ENCODE measurements around the gene TOMM34. TPM values are rescaled to one million over a fixed set of nuclear protein-coding genes. Genes with fewer than 3 reads are reported as not detected.

The TOMM34 gene
- total and polyA plus RNA-seq, 2 of the 13 experiments (the other 11 are each of a cell fraction or from before 2014, with no cell fraction given): 36.2 to 52.0 TPM

GRCh38 chr20:44911264-44911921 is 48.8 kb downstream of the TOMM34 start (continued):
- TF ChIP-seq ZNF543 (CRISPR knock-in tag; IDR thresholded peaks at IDR 0.05): no peak
- peak; percentile 54 for TF ChIP-seq IKZF4 (CRISPR knock-in tag; IDR thresholded peaks at IDR 0.05; ENCODE audit: borderline replicate concordance, low read depth, not compliant biosample characterization)
- TF ChIP-seq, protein P1, sequence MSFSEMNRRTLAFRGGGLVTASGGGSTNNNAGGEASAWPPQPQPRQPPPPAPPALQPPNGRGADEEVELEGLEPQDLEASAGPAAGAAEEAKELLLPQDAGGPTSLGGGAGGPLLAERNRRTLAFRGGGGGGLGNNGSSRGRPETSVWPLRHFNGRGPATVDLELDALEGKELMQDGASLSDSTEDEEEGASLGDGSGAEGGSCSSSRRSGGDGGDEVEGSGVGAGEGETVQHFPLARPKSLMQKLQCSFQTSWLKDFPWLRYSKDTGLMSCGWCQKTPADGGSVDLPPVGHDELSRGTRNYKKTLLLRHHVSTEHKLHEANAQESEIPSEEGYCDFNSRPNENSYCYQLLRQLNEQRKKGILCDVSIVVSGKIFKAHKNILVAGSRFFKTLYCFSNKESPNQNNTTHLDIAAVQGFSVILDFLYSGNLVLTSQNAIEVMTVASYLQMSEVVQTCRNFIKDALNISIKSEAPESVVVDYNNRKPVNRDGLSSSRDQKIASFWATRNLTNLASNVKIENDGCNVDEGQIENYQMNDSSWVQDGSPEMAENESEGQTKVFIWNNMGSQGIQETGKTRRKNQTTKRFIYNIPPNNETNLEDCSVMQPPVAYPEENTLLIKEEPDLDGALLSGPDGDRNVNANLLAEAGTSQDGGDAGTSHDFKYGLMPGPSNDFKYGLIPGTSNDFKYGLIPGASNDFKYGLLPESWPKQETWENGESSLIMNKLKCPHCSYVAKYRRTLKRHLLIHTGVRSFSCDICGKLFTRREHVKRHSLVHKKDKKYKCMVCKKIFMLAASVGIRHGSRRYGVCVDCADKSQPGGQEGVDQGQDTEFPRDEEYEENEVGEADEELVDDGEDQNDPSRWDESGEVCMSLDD (CRISPR knock-in tag; IDR thresholded peaks at IDR 0.05; ENCODE audit: borderline replicate concordance): no peak
- TF ChIP-seq PAX8 (CRISPR knock-in tag; IDR thresholded peaks at IDR 0.05; ENCODE audit: borderline replicate concordance): no peak
- no peak for TF ChIP-seq ZNF224 (CRISPR knock-in tag; IDR thresholded peaks at IDR 0.05)
- TF ChIP-seq, protein P2, sequence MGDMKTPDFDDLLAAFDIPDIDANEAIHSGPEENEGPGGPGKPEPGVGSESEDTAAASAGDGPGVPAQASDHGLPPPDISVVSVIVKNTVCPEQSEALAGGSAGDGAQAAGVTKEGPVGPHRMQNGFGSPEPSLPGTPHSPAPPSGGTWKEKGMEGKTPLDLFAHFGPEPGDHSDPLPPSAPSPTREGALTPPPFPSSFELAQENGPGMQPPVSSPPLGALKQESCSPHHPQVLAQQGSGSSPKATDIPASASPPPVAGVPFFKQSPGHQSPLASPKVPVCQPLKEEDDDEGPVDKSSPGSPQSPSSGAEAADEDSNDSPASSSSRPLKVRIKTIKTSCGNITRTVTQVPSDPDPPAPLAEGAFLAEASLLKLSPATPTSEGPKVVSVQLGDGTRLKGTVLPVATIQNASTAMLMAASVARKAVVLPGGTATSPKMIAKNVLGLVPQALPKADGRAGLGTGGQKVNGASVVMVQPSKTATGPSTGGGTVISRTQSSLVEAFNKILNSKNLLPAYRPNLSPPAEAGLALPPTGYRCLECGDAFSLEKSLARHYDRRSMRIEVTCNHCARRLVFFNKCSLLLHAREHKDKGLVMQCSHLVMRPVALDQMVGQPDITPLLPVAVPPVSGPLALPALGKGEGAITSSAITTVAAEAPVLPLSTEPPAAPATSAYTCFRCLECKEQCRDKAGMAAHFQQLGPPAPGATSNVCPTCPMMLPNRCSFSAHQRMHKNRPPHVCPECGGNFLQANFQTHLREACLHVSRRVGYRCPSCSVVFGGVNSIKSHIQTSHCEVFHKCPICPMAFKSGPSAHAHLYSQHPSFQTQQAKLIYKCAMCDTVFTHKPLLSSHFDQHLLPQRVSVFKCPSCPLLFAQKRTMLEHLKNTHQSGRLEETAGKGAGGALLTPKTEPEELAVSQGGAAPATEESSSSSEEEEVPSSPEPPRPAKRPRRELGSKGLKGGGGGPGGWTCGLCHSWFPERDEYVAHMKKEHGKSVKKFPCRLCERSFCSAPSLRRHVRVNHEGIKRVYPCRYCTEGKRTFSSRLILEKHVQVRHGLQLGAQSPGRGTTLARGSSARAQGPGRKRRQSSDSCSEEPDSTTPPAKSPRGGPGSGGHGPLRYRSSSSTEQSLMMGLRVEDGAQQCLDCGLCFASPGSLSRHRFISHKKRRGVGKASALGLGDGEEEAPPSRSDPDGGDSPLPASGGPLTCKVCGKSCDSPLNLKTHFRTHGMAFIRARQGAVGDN (CRISPR knock-in tag; IDR thresholded peaks at IDR 0.05): peak; percentile 65
- TF ChIP-seq ZFP36L1 (CRISPR knock-in tag; IDR thresholded peaks at IDR 0.05): peak; percentile 55; the same call in 1 of the 2 replicates
- TF ChIP-seq ARNTL (CRISPR knock-in tag; IDR thresholded peaks at IDR 0.05): peak; percentile 71
- no peak; the same call in 1 of the 2 replicates for TF ChIP-seq ZNF7 (CRISPR knock-in tag; IDR thresholded peaks at IDR 0.05)
- peak; percentile 91 for TF ChIP-seq SALL2 (CRISPR knock-in tag; IDR thresholded peaks at IDR 0.05)
- peak; percentile 89 for TF ChIP-seq HDAC2 (CRISPR knock-in tag; IDR thresholded peaks at IDR 0.05)
- TF ChIP-seq BRD4 (CRISPR knock-in tag; IDR thresholded peaks at IDR 0.05): 0 out of 2 replicates have a peak, but pooled peaks have one; percentile 74
- TF ChIP-seq ZSCAN12 (CRISPR knock-in tag; IDR thresholded peaks at IDR 0.05): no peak
- TF ChIP-seq, protein P3, sequence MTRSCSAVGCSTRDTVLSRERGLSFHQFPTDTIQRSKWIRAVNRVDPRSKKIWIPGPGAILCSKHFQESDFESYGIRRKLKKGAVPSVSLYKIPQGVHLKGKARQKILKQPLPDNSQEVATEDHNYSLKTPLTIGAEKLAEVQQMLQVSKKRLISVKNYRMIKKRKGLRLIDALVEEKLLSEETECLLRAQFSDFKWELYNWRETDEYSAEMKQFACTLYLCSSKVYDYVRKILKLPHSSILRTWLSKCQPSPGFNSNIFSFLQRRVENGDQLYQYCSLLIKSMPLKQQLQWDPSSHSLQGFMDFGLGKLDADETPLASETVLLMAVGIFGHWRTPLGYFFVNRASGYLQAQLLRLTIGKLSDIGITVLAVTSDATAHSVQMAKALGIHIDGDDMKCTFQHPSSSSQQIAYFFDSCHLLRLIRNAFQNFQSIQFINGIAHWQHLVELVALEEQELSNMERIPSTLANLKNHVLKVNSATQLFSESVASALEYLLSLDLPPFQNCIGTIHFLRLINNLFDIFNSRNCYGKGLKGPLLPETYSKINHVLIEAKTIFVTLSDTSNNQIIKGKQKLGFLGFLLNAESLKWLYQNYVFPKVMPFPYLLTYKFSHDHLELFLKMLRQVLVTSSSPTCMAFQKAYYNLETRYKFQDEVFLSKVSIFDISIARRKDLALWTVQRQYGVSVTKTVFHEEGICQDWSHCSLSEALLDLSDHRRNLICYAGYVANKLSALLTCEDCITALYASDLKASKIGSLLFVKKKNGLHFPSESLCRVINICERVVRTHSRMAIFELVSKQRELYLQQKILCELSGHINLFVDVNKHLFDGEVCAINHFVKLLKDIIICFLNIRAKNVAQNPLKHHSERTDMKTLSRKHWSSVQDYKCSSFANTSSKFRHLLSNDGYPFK (CRISPR knock-in tag; IDR thresholded peaks at IDR 0.05; ENCODE audit: borderline replicate concordance): peak; percentile 56; the same call in 1 of the 2 replicates
- no peak for TF ChIP-seq ZNF333 (CRISPR knock-in tag; IDR thresholded peaks at IDR 0.05; ENCODE audit: borderline replicate concordance)
- TF ChIP-seq ZNF740 (CRISPR knock-in tag; IDR thresholded peaks at IDR 0.05): 0 out of 2 replicates have a peak, but pooled peaks have one; percentile 76
- TF ChIP-seq KAT7 (CRISPR knock-in tag; IDR thresholded peaks at IDR 0.05; ENCODE audit: borderline replicate concordance): no peak; the same call in 1 of the 2 replicates
- TF ChIP-seq HNF4G (IDR thresholded peaks at IDR 0.05; ENCODE audit: borderline replicate concordance, low read depth, low read length): no peak; the same call in 1 of the 2 replicates
- TF ChIP-seq HNF4G (CRISPR knock-in tag; IDR thresholded peaks at IDR 0.05; ENCODE audit: borderline replicate concordance, low read depth): no peak
